B cell (primary cell): ENCODE measurements around the gene SIKE1. TPM values are rescaled to one million over a fixed set of nuclear protein-coding genes. Genes with fewer than 3 reads are reported as not detected.

Experiments
- ATAC-seq: fragments of 200-7000 bp; cut with Tn5 transposase; one replicate; pipeline ENCODE4 v1.10.0; 2021; ENCODE audit warnings: low read depth, mild to moderate bottlenecking, moderate number of reproducible peaks, moderate library complexity
- CTCF ChIA-PET: fragments of 350-600 bp; sonication (Branson Sonifier 250); formaldehyde crosslinking; loops from one replicate; lab custom pipeline; 2021; ENCODE audit warnings: antibody characterized with exemption, inconsistent platforms; lab: Charles Lee
- POLR2A ChIA-PET: fragments of 350-600 bp; sonication (Branson Sonifier 250); formaldehyde crosslinking; loops from one replicate; lab custom pipeline; 2021; ENCODE audit warnings: antibody characterized with exemption; lab: Charles Lee
- DNase-seq: peaks from one replicate; pipeline ENCODE4 v3.0.0; 2013
- H2AFZ ChIP-seq: 2 replicates; pipeline ENCODE4 v1.6.1; 2012; ENCODE audit warnings: mild to moderate bottlenecking, low read depth, low read length; ENCODE audit not compliant: insufficient read depth, poor library complexity, severe bottlenecking
- H3K27ac ChIP-seq, 2 donors: 1 replicate in 1 of 2; 2 replicates in 1 of 2; pipeline ENCODE4 v1.5.1; 2012 to 2013; ENCODE audit warnings: low read length in 2 of 2, mild to moderate bottlenecking in 2 of 2, moderate library complexity in 1 of 2
- H3K27me3 ChIP-seq, 4 experiments: fragments of 200-600 bp in 1 of 4; sonication (generic) in 1 of 4; replicated peaks in 1 of 4; 1 replicate in 2 of 4; 2 replicates in 2 of 4; pipeline versions ENCODE4 v1.6.1 to v1.7.0; 2013 to 2016; ENCODE audit warnings: low read length in 3 of 4, mild to moderate bottlenecking in 2 of 4, mixed read lengths in 1 of 4, moderate library complexity in 1 of 4; ENCODE audit not compliant: insufficient read depth in 4 of 4, control insufficient read depth in 3 of 4; ENCODE audit errors: control extremely low read depth in 1 of 4
- H3K36me3 ChIP-seq, 2 experiments: replicated peaks in 1 of 2; 1 replicate in 1 of 2; 2 replicates in 1 of 2; pipeline versions ENCODE4 v1.6.1 to v1.7.1; 2013; ENCODE audit warnings: low read length in 1 of 2; ENCODE audit not compliant: insufficient read depth in 2 of 2, control insufficient read depth in 1 of 2; ENCODE audit errors: control extremely low read depth in 1 of 2, extremely low read depth in 1 of 2
- H3K4me1 ChIP-seq, 2 donors: fragments of 200-600 bp in 1 of 2; sonication (generic) in 1 of 2; 1 replicate in 1 of 2; 2 replicates in 1 of 2; pipeline versions ENCODE4 v1.5.1 to v1.6.1; 2013 to 2017; ENCODE audit warnings: low read length in 2 of 2; ENCODE audit not compliant: control insufficient read depth in 2 of 2, insufficient read depth in 2 of 2
- H3K4me2 ChIP-seq: replicated peaks from 2 replicates; pipeline ENCODE3; 2012; ENCODE audit warnings: mild to moderate bottlenecking, low read depth, low read length; ENCODE audit not compliant: poor library complexity, severe bottlenecking
- H3K4me3 ChIP-seq, 5 experiments: fragments of 200-600 bp in 1 of 5; sonication (generic) in 1 of 5; 1 replicate in 3 of 5; 2 replicates in 2 of 5; pipeline versions ENCODE4 v1.5.1 to v1.7.0; 2011 to 2016; ENCODE audit warnings: low read length in 4 of 5, mild to moderate bottlenecking in 4 of 5, low read depth in 2 of 5, control low read depth in 1 of 5, moderate library complexity in 1 of 5; ENCODE audit not compliant: insufficient read depth in 1 of 5; ENCODE audit errors: control extremely low read depth in 1 of 5, extremely low read depth in 1 of 5
- H3K79me2 ChIP-seq: fragments of 200-600 bp; sonication (generic); one replicate; pipeline ENCODE4 v1.6.0; 2016; ENCODE audit warnings: low read length; ENCODE audit not compliant: control insufficient read depth, insufficient read depth
- H3K9ac ChIP-seq: fragments of 200-600 bp; sonication (generic); 2 replicates; pipeline ENCODE4 v1.6.1; 2017; ENCODE audit warnings: mild to moderate bottlenecking, low read length, moderate library complexity
- H3K9me3 ChIP-seq, 3 donors: one replicate each; pipeline versions ENCODE4 v1.6.1 to v1.7.1; 2013; ENCODE audit warnings: low read length in 2 of 3; ENCODE audit not compliant: control insufficient read depth in 2 of 3, insufficient read depth in 1 of 3; ENCODE audit errors: control extremely low read depth in 1 of 3
- H4K20me1 ChIP-seq: 2 replicates; pipeline ENCODE4 v1.6.0; 2012; ENCODE audit warnings: mild to moderate bottlenecking, low read length; ENCODE audit not compliant: insufficient read depth, control insufficient read depth, poor library complexity, severe bottlenecking
- H3K27ac Mint-ChIP-seq: one replicate; pipeline ENCODE4 v1.8.0; 2021; ENCODE audit warnings: mixed read lengths
- H3K27me3 Mint-ChIP-seq: one replicate; pipeline ENCODE4 v1.8.0; 2021; ENCODE audit warnings: mixed read lengths
- H3K4me1 Mint-ChIP-seq: one replicate; pipeline ENCODE4 v1.8.0; 2021; ENCODE audit warnings: mixed read lengths
- H3K4me3 Mint-ChIP-seq: one replicate; pipeline ENCODE4 v1.8.0; 2021; ENCODE audit warnings: mixed read lengths
- H3K9me3 Mint-ChIP-seq: one replicate; pipeline ENCODE4 v1.8.0; 2022; ENCODE audit warnings: mixed read lengths; ENCODE audit not compliant: insufficient read depth
- CTCF ChIP-seq: fragments of 200-600 bp; IDR thresholded peaks from one replicate; pipeline ENCODE4 v1.8.0; 2022; ENCODE audit warnings: antibody characterized with exemption, mild to moderate bottlenecking
- EZH2 ChIP-seq: IDR thresholded peaks from 2 replicates; pipeline ENCODE4 v1.6.1; 2012; ENCODE audit warnings: borderline replicate concordance, low read depth, mild to moderate bottlenecking, moderate library complexity, low read length; ENCODE audit not compliant: insufficient read depth, poor library complexity, severe bottlenecking
- WGBS: methylation state at CpG from one replicate; pipeline ENCODE4 v1.1.5; 2013; ENCODE audit warnings: missing lambda C conversion rate; ENCODE audit not compliant: insufficient coverage; 5-methylcytosine and 5-hydroxymethylcytosine counted together
- intact Hi-C: fragments of 100-400 bp; cut with micrococcal nuclease; formaldehyde crosslinking; loops from one replicate; pipeline ENCODE4 v1.10.0; 2022
- polyA plus RNA-seq: library from polyadenylated mRNA; depleted of rRNA; stranded (reverse); fragments of >200 nt; gene quantifications from 2 replicates; pipeline ENCODE4 v1.2.3, GENCODE V29; 2012
- total RNA-seq, 2 donors: library from RNA; stranded (reverse); fragments of 120-200 nt in 1 of 2; gene quantifications; 1 replicate in 1 of 2; 2 replicates in 1 of 2; pipeline versions ENCODE4 v1.2.3 to v1.2.4, GENCODE V29; 2013 to 2022

SIKE1 gene
- total and polyA plus RNA-seq, 2 donors (not counting 1 experiment from before 2014, with no cell fraction given): 18.4 to 47.8 TPM

GRCh38 chr1:114735479-114735878 lies 45.0 kb downstream of the SIKE1 start:
- H3K4me1 Mint-ChIP-seq: no peaks in the 10 kb centered on the region
- no peak for DNase-seq
- TF ChIP-seq CTCF: no peak
- TF ChIP-seq EZH2: no peak

GRCh38 chr1:114729782-114730181 lies 50.7 kb downstream of the SIKE1 start:
- Histone ChIP-seq H3K9me3 (no peaks in the 10 kb centered on the region), H3K4me1 (no peaks in the 10 kb centered on the region), H3K4me2 (no peak overlapping the region), H3K36me3 (peaks cover 48 to 95% of the 10 kb centered on the region in 2 experiments), H3K4me3 (no peak overlapping the region), H3K79me2 (peaks cover 6% of the 10 kb centered on the region), H3K9ac (no peak overlapping the region), H3K27ac (no peak overlapping the region), H2AFZ (no peak overlapping the region), H4K20me1 (peaks cover 8% of the 10 kb centered on the region), H3K27me3 (no peaks in the 10 kb centered on the region)
- DNase-seq (no peak), ATAC-seq (no peak)
- Mint-ChIP-seq H3K27me3 (no peaks in the 10 kb centered on the region), H3K4me3 (no peak overlapping the region), H3K27ac (no peak overlapping the region), H3K9me3 (no peaks in the 10 kb centered on the region), H3K4me1 (no peaks in the 10 kb centered on the region)
- ChIA-PET CTCF (no interaction called here), POLR2A (no interaction called here)
- TF ChIP-seq CTCF (no peak), EZH2 (no peak)
- no CpG with 5 or more reads among the region's 1 CpG for WGBS
- intact Hi-C loops: no loop called here

More at GRCh38 chr1:114735479-114735878, 45.0 kb downstream of the SIKE1 start:
- ATAC-seq: no peak
- CTCF ChIA-PET: no interaction called here
- intact Hi-C loops: no loop called here
- Histone ChIP-seq H3K4me1 (no peaks in the 10 kb centered on the region), H2AFZ (no peak overlapping the region), H3K27me3 (no peaks in the 10 kb centered on the region), H3K9me3 (no peaks in the 10 kb centered on the region), H3K27ac (no peak overlapping the region), H3K4me3 (no peak overlapping the region), H4K20me1 (peaks cover 52% of the 10 kb centered on the region), H3K79me2 (peaks cover 50% of the 10 kb centered on the region), H3K4me2 (no peak overlapping the region), H3K9ac (no peak overlapping the region), H3K36me3 (peaks cover 31 to 82% of the 10 kb centered on the region in 2 experiments)
- no CpG with 5 or more reads among the region's 1 CpG for WGBS
- POLR2A ChIA-PET: no interaction called here
- no peak overlapping the region for H3K4me3 Mint-ChIP-seq
- no peak overlapping the region for H3K27ac Mint-ChIP-seq
- H3K9me3 Mint-ChIP-seq: no peaks in the 10 kb centered on the region
- H3K27me3 Mint-ChIP-seq: no peaks in the 10 kb centered on the region
